ENCODE results near the gene PTPRG. TPM values are rescaled to one million over a fixed set of nuclear protein-coding genes. Genes with fewer than 3 reads are reported as not detected.

Gene PTPRG
- total and polyA plus RNA-seq, 7 donors = 0.69 to 76.3 (median 62.7) TPM

DNA sequence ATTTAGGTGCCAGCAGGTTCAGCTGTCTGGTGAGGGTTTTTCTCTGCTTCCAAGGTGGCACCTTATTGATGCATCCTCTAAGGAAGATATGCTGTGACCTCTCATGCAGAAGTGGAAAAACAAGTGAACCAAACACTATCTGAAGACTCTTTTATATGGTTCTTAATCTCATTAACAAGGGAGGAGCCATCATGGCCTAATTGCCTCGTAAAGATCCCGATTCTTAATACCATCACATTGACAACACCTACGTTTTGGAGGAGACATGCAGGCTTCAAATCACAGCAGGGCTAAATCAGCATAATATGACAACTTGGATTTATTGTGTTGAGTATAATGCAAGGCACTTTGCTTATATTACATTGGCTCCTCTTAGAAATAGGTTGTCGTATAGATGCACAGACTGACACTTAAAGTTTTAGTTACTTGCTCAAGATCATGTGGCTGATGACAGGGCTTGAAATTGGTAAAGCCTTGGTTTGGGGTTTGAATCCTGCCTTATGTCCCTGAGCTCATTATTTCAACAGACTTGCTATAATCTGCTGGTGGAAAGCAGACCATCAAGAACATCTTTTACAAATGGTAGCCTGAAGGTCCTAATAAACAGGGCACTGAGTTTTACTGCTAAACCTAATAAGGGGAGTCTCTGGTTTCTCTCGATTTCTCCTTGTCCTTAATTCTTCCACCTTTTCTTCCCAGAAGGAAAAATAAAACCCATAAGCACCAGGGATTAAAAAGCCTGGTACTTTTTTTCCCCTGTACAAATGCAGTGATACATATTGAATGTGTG lies 88.2 kb downstream of the PTPRG start:
- TF ChIP-seq POLR2AphosphoS5 (IDR thresholded peaks at IDR 0.05) (peak; percentile 16 to 55 (median 36)), CTCF (IDR thresholded peaks at IDR 0.05) (no peak)

GRCh38 chr3:61650276-61650675 lies 88.9 kb downstream of the PTPRG start:
- peak; percentile 93 for DNase-seq

More for the DNA sequence above, 88.2 kb downstream of the PTPRG start:
- Histone ChIP-seq H3K27me3 (no peaks in the 10 kb centered on the region), H3K36me3 (no peaks in the 10 kb centered on the region), H3K27ac (peak overlapping the region; percentile 23 to 86 (median 75)), H3K4me3 (no peak overlapping the region), H3K4me1 (peaks cover 0 to 39% (median 31%) of the 10 kb centered on the region in 4 donors), H3K9me3 (peaks cover 0 to 5% (median 0%) of the 10 kb centered on the region in 4 donors)
- 43 to 67% methylated on average over 5 of the region's 5 CpGs for WGBS, 2 donors
- intact Hi-C loops (cut with DNase I) = loop anchor here (1.0 to 10.0 kb wide), 4 partner anchors 12 to 275 kb away; no protein-coding TSS in a partner anchor
- no peak for DNase-seq

DNA sequence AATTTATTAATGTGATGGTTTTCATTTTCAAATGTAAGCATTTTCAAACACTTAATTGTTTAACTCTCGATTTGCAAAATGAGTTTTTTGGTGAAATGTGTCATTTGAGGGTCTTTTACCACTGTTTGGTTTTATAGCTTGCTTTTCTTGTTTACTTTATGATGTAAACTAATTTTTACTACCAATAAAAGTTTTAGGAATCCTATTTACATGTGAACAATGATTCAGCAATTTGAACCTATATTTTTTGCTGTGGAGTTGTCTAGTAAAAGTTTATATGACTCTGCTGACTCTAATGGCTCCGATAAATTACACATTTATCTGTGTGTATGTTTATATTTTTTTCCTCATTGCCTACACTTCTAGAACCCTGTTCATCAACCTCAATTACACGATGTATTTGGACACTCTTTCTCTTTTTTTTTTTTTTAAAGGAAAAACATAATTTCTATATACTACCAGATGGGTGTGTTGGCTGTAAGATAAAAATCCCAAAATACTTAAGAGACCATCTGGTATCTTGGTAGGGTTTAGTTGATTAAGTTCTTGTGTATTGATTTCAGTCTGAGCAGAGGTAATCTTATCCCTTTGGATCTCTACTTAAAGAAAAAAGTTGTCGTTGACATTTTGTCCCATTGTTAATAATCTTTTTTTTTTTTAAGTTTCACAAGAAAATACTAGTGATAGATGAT lies 89.5 kb downstream of the PTPRG start:
- Histone ChIP-seq H3K27ac (peak overlapping the region in 3 of 4 donors; percentile 73 to 86 (median 77)), H3K9me3 (no peaks in the 10 kb centered on the region), H3K4me3 (no peak overlapping the region), H3K4me1 (peaks cover 0 to 39% (median 31%) of the 10 kb centered on the region in 4 donors), H3K36me3 (no peaks in the 10 kb centered on the region), H3K27me3 (no peaks in the 10 kb centered on the region)
- intact Hi-C loops (cut with DNase I) = loop anchor here (1.0 to 5.0 kb wide), 3 partner anchors 14 to 156 kb away; no protein-coding TSS in a partner anchor
- TF ChIP-seq POLR2AphosphoS5 (IDR thresholded peaks at IDR 0.05) (peak in 3 of 4 donors; percentile 25 to 58 (median 41)), CTCF (IDR thresholded peaks at IDR 0.05) (no peak), EP300 (IDR thresholded peaks at IDR 0.05) (peak in 2 of 4 donors; percentile 14 to 53)
- 7 to 49% methylated on average over 4 of the region's 4 CpGs for WGBS, 2 donors
- no peak for DNase-seq

More at GRCh38 chr3:61650276-61650675, 88.9 kb downstream of the PTPRG start:
- WGBS, 2 donors = 11 to 82% methylated on average over 7 of the region's 7 CpGs
- no peaks in the 10 kb centered on the region for H3K27me3 ChIP-seq
- peaks cover 0 to 39% (median 31%) of the 10 kb centered on the region in 4 donors for H3K4me1 ChIP-seq
- peaks cover 0 to under 1% (median 0%) of the 10 kb centered on the region in 4 donors for H3K9me3 ChIP-seq
- TF ChIP-seq EP300 (IDR thresholded peaks at IDR 0.05) (no peak), POLR2A (IDR thresholded peaks at IDR 0.05) (no peak), POLR2AphosphoS5 (IDR thresholded peaks at IDR 0.05) (peak; percentile 58 to 77 (median 64)), CTCF (IDR thresholded peaks at IDR 0.05) (no peak)
- H3K36me3 ChIP-seq = no peaks in the 10 kb centered on the region
- intact Hi-C loops (cut with DNase I) = loop anchor here (1.0 to 5.0 kb wide), 3 partner anchors 13 to 157 kb away; no protein-coding TSS in a partner anchor
- no peak overlapping the region for H3K4me3 ChIP-seq
- peak overlapping the region; percentile 23 to 86 (median 75) for H3K27ac ChIP-seq

DNA sequence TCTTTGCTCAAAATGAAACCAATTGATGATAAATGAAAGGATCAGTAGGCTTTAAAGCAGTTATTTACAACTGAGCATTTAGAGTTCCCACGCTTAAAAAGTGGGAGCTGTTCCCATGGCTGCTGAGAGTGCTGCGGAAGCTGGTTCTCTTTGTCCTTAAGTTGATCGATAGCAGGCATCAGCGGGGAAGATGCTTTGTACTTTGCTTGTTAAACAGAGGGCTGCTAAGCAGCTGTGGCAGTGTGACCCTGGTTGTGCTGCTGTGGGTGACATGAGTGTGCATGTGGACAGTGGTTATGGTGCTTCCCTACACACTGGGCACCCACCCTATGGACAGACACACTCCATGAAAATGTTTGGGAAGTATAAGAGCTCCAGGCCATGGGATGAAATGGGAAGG lies 96.3 kb downstream of the PTPRG start:
- 65 to 73% methylated on average over 4 of the region's 4 CpGs for WGBS, 2 donors
- TF ChIP-seq EP300 (IDR thresholded peaks at IDR 0.05) = no peak
- no peak for TF ChIP-seq POLR2A (IDR thresholded peaks at IDR 0.05)
- TF ChIP-seq CTCF (IDR thresholded peaks at IDR 0.05) = no peak
- no peak for TF ChIP-seq POLR2AphosphoS5 (IDR thresholded peaks at IDR 0.05)
- H3K27me3 ChIP-seq = no peaks in the 10 kb centered on the region
- no peak overlapping the region for H3K27ac ChIP-seq
- peaks cover 0 to 8% (median 2%) of the 10 kb centered on the region in 4 donors for H3K4me1 ChIP-seq
- no peak for DNase-seq
- no peaks in the 10 kb centered on the region for H3K9me3 ChIP-seq
- intact Hi-C loops (cut with DNase I) = no loop called here
- H3K36me3 ChIP-seq = no peaks in the 10 kb centered on the region
- no peak overlapping the region for H3K4me3 ChIP-seq
